Stimulated activated CD4-positive, alpha-beta T cell treated with anti-CD3 and anti-CD28 coated beads, Interleukin-4, amount 100 ng/mL, for 1 hour (primary cell): ENCODE results near the gene ARHGEF10L.

Source experiments
- DNase-seq: peaks from one replicate; pipeline ENCODE4 v3.0.0-alpha.2; 2020

Gene ARHGEF10L

DNA sequence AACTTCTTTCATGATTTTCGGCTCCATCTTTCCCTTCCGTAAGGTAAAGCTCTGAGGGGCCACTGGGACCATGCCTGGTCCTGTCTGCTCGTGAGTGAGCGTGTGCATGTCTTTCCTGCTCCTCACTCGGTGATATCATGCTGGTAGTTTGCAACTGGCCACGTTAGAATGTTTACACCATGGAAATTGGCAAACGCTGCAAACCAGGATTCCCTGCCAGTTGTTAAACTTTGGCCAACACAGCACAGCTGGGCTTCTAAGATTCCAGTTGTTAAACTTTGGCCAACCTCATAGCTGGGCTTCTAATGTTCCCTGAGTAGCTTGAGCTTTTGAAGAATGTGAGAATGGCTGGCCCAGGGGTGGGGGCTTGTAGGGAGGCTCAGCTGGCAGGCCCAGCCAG is 147.6 kb downstream of the ARHGEF10L start:
- DNase-seq: no peak

- no peak for DNase-seq
Observed at GRCh38 chr1:17688217-17688810, 148.8 kb downstream of the ARHGEF10L start.

- DNase-seq: no peak
Observed at GRCh38 chr1:17689011-17689410, 149.5 kb downstream of the ARHGEF10L start.

DNA sequence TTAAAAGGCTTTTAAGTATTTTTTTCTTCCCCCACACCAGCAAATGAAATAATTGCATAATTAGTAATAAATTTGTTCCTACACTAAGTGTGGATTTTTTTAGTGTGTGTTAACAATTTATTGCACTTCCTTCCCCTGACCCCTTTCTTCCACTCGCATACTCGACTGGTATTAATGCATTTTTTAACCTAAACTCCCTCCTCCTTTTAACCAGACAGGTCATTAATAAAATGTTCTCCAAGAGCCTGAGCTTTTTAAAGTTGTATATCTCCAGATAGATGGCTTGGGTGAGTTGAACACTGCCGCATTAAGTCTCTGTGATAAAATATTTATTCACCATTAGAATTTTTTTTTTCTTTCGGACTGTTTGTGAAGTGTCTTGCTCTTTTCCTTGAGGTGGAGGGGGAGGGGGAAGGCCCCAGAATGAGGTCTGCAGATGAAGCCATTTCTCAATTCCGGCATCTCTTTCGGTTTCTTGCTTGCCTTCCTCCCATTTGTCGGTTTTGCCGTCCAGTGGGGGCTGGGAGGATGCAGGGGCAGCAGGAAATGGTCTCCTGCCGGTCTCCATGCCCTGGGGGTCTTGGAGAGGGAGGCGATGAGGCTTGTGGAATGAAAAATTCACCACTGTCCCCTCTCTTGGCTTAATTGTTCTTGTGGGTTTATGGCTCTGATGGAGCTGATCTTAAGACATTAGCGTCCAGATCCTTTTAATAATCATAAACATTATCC is 151.6 kb downstream of the ARHGEF10L start:
- DNase-seq: no peak

GRCh38 chr1:17692645-17693044 is 153.1 kb downstream of the ARHGEF10L start:
- no peak for DNase-seq

DNA sequence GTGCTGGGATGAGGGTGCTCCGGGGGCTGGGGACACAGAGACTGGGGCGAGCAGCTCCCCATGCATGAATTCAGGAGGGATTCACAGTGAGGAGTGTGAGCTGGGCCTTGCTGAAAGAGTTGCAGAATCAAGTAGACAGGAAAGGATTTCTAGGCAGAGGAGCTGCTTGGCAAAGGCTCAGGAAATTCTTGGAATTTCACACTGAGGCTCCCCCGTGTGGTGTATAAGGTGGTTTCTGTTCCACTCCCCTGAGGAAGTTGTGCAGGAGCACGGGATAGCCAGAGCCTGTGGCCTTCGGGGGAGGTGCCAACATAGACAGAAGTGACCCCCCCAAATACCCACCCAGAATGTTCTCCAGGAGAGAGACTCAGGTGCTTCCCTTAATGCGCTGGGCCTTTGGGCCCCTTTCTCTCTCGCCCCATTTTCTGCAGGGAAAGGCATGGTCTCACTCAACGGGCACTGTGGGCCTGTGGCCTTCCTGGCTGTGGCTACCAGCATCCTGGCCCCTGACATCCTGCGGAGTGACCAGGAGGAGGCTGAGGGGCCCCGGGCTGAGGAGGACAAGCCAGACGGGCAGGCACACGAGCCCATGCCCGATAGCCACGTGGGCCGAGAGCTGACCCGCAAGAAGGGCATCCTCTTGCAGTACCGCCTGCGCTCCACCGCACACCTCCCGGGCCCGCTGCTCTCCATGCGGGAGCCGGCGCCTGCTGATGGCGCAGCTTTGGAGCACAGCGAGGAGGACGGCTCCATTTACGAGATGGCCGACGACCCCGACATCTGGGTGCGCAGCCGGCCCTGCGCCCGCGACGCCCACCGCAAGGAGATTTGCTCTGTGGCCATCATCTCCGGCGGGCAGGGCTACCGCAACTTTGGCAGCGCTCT is 157.2 kb downstream of the ARHGEF10L start:
- DNase-seq: no peak

- DNase-seq: no peak
Observed at GRCh38 chr1:17697458-17697857, 158.0 kb downstream of the ARHGEF10L start.

- DNase-seq: no peak
Observed at GRCh38 chr1:17699581-17699980, 160.1 kb downstream of the ARHGEF10L start.

GRCh38 chr1:17700945-17701810 is 161.7 kb downstream of the ARHGEF10L start:
- no peak for DNase-seq

DNA sequence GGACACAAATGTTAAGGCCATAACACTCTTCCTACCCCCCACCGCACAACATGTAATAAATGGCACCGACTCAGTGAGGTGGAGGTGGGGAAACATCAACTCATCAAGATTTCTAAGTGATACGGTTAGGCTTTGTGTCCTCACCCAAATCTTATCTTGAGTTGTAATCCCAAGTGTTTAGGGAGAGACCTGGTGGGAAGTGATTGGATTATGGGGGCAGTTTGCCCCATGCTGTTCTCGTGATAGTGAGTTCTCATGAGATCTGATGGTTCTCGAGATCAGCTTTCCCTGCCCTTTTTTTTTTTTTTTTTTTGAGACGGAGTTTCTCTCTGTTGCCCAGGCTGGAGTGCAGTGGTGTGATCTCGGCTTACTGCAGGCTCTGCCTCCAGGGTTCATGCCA is 164.7 kb downstream of the ARHGEF10L start:
- no peak for DNase-seq

DNA sequence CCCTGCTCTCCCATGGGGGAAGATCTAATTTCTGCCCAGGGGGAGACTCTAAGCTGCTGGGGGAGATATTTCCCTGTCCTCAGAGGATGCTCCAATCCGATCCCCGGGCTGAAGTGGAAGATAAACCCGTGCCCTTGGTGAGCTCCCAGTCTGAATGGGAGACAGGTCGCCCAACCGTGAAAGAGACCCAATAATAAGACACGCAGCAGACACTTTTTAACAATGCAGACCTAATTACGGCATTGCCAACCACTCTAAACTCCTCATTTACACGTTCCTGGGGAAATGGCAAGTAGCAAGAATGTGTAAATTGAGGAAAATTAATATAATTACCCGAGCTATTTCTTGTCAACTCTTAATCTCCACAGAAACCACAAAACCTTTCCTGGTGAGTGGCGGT is 166.9 kb downstream of the ARHGEF10L start:
- DNase-seq: no peak

DNA sequence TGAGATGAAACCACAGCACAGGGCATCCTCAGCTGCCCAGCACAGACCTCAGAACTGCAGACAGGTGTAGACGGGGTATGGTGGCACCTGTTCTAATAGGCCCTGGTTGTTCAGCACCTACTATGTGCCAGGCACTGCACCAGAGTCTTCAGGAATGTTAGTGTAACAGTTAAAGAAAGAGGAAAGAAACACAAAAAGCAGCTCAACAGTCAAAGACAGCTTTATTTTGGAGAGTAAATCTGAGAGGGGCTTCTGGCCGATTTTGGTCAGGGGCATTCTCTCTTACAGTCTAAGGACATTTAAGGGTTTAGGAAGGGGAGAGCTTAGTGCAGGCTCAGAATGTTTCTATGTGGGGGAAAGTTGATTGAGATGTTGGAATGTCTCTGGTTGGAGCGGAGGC is 170.5 kb downstream of the ARHGEF10L start:
- no peak for DNase-seq

DNA sequence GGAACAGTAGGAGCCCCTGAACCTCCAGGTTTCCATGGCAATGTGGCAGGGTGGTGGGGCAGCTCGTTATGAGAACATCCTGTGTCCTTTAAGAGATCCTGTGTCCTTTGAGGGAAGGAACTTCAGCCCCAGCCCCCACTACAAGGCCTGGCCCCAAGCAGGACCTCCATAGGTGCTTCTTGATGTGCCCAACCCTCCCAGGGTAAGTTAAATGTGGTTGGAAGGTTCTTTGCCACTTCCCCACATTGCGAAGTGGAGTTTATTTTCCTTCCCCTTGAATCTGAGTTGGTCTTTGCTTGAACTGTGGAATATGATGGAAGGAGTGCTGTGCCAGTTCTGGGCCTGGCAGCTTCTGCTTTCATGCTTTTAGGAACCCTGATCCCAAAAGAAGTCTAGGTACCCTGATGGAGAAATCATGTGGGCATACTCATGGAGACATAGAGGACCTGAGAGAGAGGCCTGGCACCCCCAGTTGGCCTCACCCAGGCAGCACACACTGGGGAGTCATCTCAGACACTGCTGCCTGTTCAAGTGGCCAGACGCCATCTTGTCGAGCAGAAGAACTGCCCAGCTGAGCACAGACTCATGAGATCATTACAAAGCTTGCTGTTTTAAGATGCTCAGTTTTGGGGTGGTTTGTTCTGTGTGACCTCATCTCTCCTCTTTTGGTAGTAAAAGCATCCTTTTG is 171.5 kb downstream of the ARHGEF10L start:
- no peak for DNase-seq

DNA sequence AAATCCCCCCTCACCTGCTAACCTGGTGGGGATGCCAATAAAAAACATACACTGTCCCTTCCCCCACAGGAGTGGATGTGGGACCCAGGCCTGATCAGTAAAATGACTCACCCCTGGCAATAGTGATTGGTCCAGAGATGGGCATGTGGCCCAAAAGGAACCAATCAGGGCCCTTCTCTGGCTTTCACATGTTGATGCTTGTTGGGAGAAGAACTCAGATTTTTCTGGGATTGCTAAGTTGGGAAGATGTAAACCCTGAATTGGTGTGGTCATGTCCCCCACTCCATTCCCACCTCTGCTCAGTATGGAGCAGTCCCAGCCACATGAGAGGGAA is 172.0 kb downstream of the ARHGEF10L start:
- DNase-seq: no peak

DNA sequence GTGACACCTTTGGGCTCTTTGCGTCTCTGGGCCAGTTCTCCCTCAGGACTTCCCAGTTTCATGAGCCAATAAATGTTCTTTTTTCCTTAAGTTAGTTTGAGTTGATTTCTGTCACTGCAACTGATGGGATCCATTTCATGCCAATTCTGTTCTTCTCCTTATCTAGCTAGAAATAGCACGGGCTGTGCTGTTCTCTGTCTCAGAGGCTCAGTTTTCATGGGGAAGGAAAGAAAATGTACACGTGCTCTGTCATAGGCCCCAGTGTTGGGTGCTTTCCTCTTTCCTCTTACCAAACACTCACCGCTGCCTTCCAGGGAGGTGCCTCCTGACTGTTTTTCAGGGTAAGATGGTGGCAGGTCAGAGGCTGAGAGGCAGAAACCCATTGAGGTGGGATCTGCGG is 172.4 kb downstream of the ARHGEF10L start:
- DNase-seq: no peak

- DNase-seq: no peak
Observed at GRCh38 chr1:17713993-17714392, 174.5 kb downstream of the ARHGEF10L start.

DNA sequence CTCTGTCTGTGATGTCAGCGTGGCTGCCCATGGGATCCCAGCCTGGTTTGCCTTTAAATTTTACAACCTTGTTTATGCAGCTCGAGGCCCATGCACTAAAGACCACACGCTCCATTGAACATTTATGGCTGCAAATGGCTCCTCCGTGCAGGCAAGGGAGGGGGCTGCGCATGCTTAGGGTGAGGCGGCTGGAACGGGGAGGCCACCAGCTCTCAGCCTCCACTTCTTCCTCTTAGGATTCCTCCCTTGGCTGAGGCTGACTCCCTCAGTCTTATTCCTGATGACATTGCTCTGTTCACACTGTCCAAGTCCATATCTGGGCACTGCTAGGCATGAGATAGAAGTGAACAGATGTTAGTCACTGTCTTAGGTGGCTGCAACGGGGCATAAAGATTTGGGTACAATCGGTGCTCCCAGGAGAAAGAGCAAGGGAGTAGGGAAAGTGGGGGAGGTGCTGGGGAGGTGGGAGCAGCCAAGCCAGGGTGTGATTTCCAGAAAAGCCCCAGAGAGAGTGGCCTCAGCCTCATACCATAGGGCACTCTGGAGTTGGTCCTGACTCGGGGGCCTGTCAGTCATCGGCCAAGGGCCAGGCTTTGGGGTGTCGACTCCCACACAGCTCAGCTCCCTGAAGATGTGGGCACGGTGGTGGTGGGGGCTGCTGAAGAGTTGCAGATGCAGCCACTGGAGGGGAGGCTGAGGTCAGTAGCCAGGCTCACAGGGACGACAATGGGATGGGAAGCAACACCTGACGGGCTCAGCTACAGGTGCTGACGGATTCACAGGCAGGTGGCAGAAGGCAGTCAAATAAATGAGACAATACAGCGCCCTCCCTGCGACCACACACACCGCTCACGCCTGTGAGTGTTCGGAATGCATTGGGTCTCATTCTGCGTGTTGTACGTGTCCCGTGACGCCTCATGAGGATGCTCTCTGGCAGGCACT is 178.4 kb downstream of the ARHGEF10L start:
- DNase-seq: no peak

DNA sequence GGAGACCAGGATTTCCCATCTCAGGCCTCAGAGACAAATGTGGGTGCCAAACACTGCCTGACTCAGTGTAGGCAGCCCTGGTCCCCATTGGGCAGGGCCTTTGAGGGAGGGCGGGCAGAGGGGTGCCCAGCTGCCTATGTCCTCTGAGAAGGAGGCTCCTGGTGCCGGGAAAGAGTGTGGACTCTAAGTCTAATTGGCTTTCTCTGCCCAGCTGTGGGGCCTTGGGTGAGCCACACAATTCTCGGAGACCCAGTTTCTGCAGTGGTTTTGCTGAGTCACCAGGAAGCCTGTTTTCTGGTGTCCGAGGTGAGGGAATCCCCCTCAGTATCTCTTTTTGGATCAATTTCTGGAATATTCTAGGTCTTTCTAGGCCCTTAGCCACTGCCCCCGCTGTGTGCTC is 180.4 kb downstream of the ARHGEF10L start:
- no peak for DNase-seq

DNA sequence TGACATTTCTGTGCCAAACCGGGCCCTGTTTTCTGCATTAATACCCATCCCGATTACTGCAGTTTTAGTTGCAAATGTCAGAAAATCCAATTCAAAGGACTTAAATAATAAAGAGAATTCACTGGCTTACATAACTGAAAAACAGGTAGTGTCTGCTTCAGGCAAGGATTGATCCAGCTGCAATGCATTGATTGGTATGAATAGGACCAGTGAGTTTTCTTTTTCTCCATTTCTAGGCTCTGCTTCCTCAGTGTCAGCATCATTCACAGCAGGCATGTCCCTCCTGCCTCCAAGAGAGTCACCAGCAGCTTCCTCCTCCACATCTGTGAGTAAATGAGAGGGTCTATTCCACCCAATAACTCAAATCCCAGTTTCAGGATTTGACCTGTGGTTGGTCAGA is 181.9 kb downstream of the ARHGEF10L start:
- DNase-seq: no peak

GRCh38 chr1:17723684-17724083 is 184.2 kb downstream of the ARHGEF10L start:
- no peak for DNase-seq

DNA sequence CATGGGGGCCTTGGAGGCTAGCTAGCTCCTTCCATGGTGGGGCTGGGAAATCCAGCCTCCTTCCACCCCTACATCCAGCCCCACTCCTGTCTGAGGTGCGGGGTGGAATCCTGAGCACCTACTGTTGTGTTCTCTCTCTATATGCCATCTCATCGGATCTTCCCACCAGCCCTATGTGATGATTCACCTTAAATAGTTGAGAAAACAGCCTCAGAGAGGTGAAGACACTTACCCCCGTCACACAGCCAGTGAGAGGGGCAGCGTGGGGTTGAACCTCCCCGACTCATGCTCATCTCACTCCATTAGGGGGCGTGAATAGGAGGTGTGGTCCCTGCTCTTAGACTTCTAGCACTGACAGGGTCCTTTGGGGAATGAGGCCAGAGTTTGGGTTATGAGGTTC is 184.7 kb downstream of the ARHGEF10L start:
- no peak for DNase-seq
